HCT116 (cell line): Measurements from ENCODE around the gene NIBAN1. TPM values are rescaled to one million over a fixed set of nuclear protein-coding genes. Genes with fewer than 3 reads are reported as not detected.

Experiments used
- ATAC-seq: fragments of 200-7000 bp; cut with Tn5 transposase; 2 replicates; pipeline ENCODE4 v1.9.1; 2020; ENCODE audit warnings: mild to moderate bottlenecking, moderate library complexity
- BruUV-seq: library from RNA; stranded (reverse); fragments of 400-500 nt; replicated peaks from 2 replicates; lab custom pipeline; 2021; lab: Mats Ljungman, UMichigan
- CTCF ChIA-PET: fragments of 300-600 bp; sonication (Branson Sonifier 250); formaldehyde crosslinking; loops from one replicate; lab custom pipeline; 2021; ENCODE audit warnings: antibody characterized with exemption; lab: Charles Lee
- POLR2A ChIA-PET: fragments of 300-600, 350-600 bp; sonication (Branson Sonifier 250); formaldehyde crosslinking; loops from one replicate; lab custom pipeline; 2021; ENCODE audit warnings: antibody characterized with exemption; lab: Charles Lee
- RAD21 ChIA-PET, 2 experiments: fragments of 300-600 bp; sonication (Branson Sonifier 250); formaldehyde crosslinking; loops; one replicate each; lab custom pipeline; 2023; ENCODE audit warnings: low total read pairs in 2 of 2; ENCODE audit not compliant: uncharacterized antibody in 2 of 2, unreplicated experiment in 2 of 2, low non-redundant PET in 1 of 2; lab: Charles Lee
- DNase-seq: peaks from one replicate; pipeline ENCODE4 v3.0.0-alpha.2; 2010; ENCODE audit warnings: low read depth, low spot score
- H2AFZ ChIP-seq: fragments of 200-600 bp; shearing (Covaris generic), sonication (generic); 2 replicates; pipeline ENCODE4 v1.6.1; 2017; ENCODE audit warnings: low read depth, mixed run types, mixed read lengths, antibody characterized with exemption, low read length; ENCODE audit not compliant: poor library complexity, severe bottlenecking
- H3K27ac ChIP-seq: 2 replicates; pipeline ENCODE4 v1.5.1; 2012; ENCODE audit warnings: low read depth, low read length
- H3K27me3 ChIP-seq: fragments of 200-600 bp; sonication (generic); 2 replicates; pipeline ENCODE4 v1.6.1; 2016; ENCODE audit warnings: mixed run types, low read length, mixed read lengths; ENCODE audit not compliant: insufficient read depth
- H3K36me3 ChIP-seq, 2 experiments: fragments of 200-500 bp in 1 of 2; fragments of 200-600 bp in 1 of 2; sonication (Bioruptor generic) in 1 of 2; sonication (generic) in 1 of 2; 2 replicates each; pipeline versions ENCODE4 v1.5.1 to v1.6.1; 2014 to 2016; ENCODE audit warnings: low read length in 2 of 2, inconsistent platforms in 1 of 2, mixed read lengths in 1 of 2, mixed run types in 1 of 2; ENCODE audit not compliant: insufficient read depth in 2 of 2, control insufficient read depth in 1 of 2
- H3K4me1 ChIP-seq, 2 experiments: fragments of 200-600 bp in 1 of 2; sonication (generic) in 1 of 2; 2 replicates each; pipeline versions ENCODE4 v1.5.1 to v1.6.1; 2012 to 2017; ENCODE audit warnings: low read length in 2 of 2, inconsistent platforms in 1 of 2, mild to moderate bottlenecking in 1 of 2, mixed read lengths in 1 of 2, mixed run types in 1 of 2, moderate library complexity in 1 of 2; ENCODE audit not compliant: insufficient read depth in 2 of 2, control insufficient read depth in 1 of 2
- H3K4me2 ChIP-seq: fragments of 200-600 bp; sonication (generic); 2 replicates; pipeline ENCODE4 v1.6.1; 2017; ENCODE audit warnings: mixed run types, low read length, mixed read lengths
- H3K4me3 ChIP-seq, 2 experiments: fragments of 200-600 bp in 1 of 2; sonication (generic) in 1 of 2; replicated peaks in 1 of 2; 2 replicates each; pipeline ENCODE4 v1.5.1; 2011 to 2016; ENCODE audit warnings: low read length in 2 of 2, control low read depth in 1 of 2, low read depth in 1 of 2, mild to moderate bottlenecking in 1 of 2, mixed read lengths in 1 of 2, mixed run types in 1 of 2
- H3K79me2 ChIP-seq: fragments of 200-600 bp; sonication (generic); 2 replicates; pipeline ENCODE4 v1.6.1; 2017; ENCODE audit warnings: mild to moderate bottlenecking, mixed run types, low read length, moderate library complexity, mixed read lengths; ENCODE audit not compliant: insufficient read depth
- H3K9ac ChIP-seq: fragments of 200-600 bp; sonication (generic); 2 replicates; pipeline ENCODE4 v1.6.1; 2016; ENCODE audit warnings: low read length, mixed read lengths
- H3K9me2 ChIP-seq: fragments of 200-600 bp; sonication (generic), shearing (Covaris generic); 2 replicates; pipeline ENCODE4 v1.6.1; 2017; ENCODE audit warnings: mixed run types, mild to moderate bottlenecking, moderate library complexity; ENCODE audit not compliant: insufficient read depth
- H3K9me3 ChIP-seq, 2 experiments: fragments of 200-500 bp in 1 of 2; fragments of 200-600 bp in 1 of 2; sonication (Bioruptor generic) in 1 of 2; sonication (generic) in 1 of 2; 2 replicates each; pipeline ENCODE4 v1.6.1; 2014 to 2017; ENCODE audit warnings: low read length in 2 of 2, mixed read lengths in 2 of 2, inconsistent platforms in 1 of 2, low read depth in 1 of 2, mild to moderate bottlenecking in 1 of 2, mixed run types in 1 of 2, moderate library complexity in 1 of 2; ENCODE audit not compliant: control insufficient read depth in 1 of 2, insufficient read depth in 1 of 2
- H4K20me1 ChIP-seq: fragments of 200-600 bp; sonication (generic), shearing (Covaris generic); 2 replicates; pipeline ENCODE4 v1.6.1; 2017; ENCODE audit warnings: mixed run types, mild to moderate bottlenecking, moderate library complexity; ENCODE audit not compliant: insufficient read depth
- CBX3 ChIP-seq: IDR thresholded peaks from 2 replicates; pipeline ENCODE4 v1.6.1; 2012; ENCODE audit warnings: low read depth
- CEBPB ChIP-seq: IDR thresholded peaks from 2 replicates; pipeline ENCODE4 v1.6.1; 2012; ENCODE audit warnings: low read depth
- EGR1 ChIP-seq: IDR thresholded peaks from 2 replicates; pipeline ENCODE4 v1.6.1; 2012; ENCODE audit warnings: low read depth
- ELF1 ChIP-seq: IDR thresholded peaks from 2 replicates; pipeline ENCODE4 v1.6.1; 2012; ENCODE audit warnings: low read depth, borderline replicate concordance
- EZH2 ChIP-seq: fragments of 200-600 bp; sonication (generic); IDR thresholded peaks from 2 replicates; pipeline ENCODE4 v1.6.1; 2017; ENCODE audit warnings: antibody characterized with exemption, mixed run types
- FOSL1 ChIP-seq: IDR thresholded peaks from 2 replicates; pipeline ENCODE4 v1.6.1; 2012; ENCODE audit warnings: low read depth
- JUND ChIP-seq: IDR thresholded peaks from 2 replicates; pipeline ENCODE4 v1.6.1; 2012
- POLR2A ChIP-seq: IDR thresholded peaks from 2 replicates; pipeline ENCODE4 v1.7.0; 2011; ENCODE audit warnings: borderline replicate concordance; ENCODE audit not compliant: insufficient read depth, insufficient read length; ENCODE audit errors: extremely low read depth
- POLR2AphosphoS5 ChIP-seq: IDR thresholded peaks from 2 replicates; pipeline ENCODE4 v1.6.1; 2011; ENCODE audit warnings: mild to moderate bottlenecking, low read depth, low read length, moderate library complexity
- RAD21 ChIP-seq: IDR thresholded peaks from 2 replicates; pipeline ENCODE4 v1.6.1; 2012; ENCODE audit warnings: low read depth, mild to moderate bottlenecking
- SIN3A ChIP-seq: IDR thresholded peaks from 2 replicates; pipeline ENCODE4 v1.6.1; 2012; ENCODE audit warnings: low read depth
- SP1 ChIP-seq: IDR thresholded peaks from 2 replicates; pipeline ENCODE4 v1.6.1; 2012; ENCODE audit warnings: low read depth
- SRF ChIP-seq: IDR thresholded peaks from 2 replicates; pipeline ENCODE4 v1.6.1; 2012; ENCODE audit warnings: low read depth
- TCF7L2 ChIP-seq: IDR thresholded peaks from 2 replicates; pipeline ENCODE4 v1.7.0; 2011; ENCODE audit warnings: borderline replicate concordance, inconsistent platforms; ENCODE audit not compliant: insufficient read depth, insufficient read length; ENCODE audit errors: extremely low read depth
- YY1 ChIP-seq: IDR thresholded peaks from 2 replicates; pipeline ENCODE4 v1.6.1; 2011; ENCODE audit warnings: low read length, low read depth, moderate library complexity, mild to moderate bottlenecking; ENCODE audit not compliant: insufficient replicate concordance; ENCODE audit errors: extremely low read depth
- ZFX ChIP-seq: fragments of 450-650 bp; IDR thresholded peaks from 2 replicates; pipeline ENCODE4 v1.6.1; 2017
- ZNF274 ChIP-seq: fragments of 200-500 bp; sonication (Bioruptor generic); IDR thresholded peaks from 2 replicates; pipeline ENCODE4 v1.6.1; 2014; ENCODE audit warnings: mild to moderate bottlenecking, low read depth, low read length, inconsistent platforms
- intact Hi-C: fragments of 100-400 bp; cut with micrococcal nuclease; formaldehyde crosslinking; loops from 2 replicates; pipeline ENCODE4 v1.10.0; 2022
- total RNA-seq: library from RNA; stranded (reverse); gene quantifications from one replicate; pipeline ENCODE4 v1.2.1, GENCODE V29; 2021; ENCODE audit not compliant: unreplicated experiment
- TF ChIP-seq, protein P1 (sequence below): IDR thresholded peaks from 2 replicates; pipeline ENCODE4 v1.6.1; 2012; ENCODE audit warnings: low read depth
- TF ChIP-seq, protein P2 (sequence below): IDR thresholded peaks from 2 replicates; pipeline ENCODE4 v1.6.1; 2011; ENCODE audit warnings: mild to moderate bottlenecking, low read length, moderate library complexity; ENCODE audit not compliant: insufficient replicate concordance; ENCODE audit errors: extremely low read depth
- TF ChIP-seq, protein P3 (sequence below): IDR thresholded peaks from 2 replicates; pipeline ENCODE4 v1.6.1; 2012

The NIBAN1 gene
- total RNA-seq, 1 experiment from 2014 or later: 10.3 TPM

DNA sequence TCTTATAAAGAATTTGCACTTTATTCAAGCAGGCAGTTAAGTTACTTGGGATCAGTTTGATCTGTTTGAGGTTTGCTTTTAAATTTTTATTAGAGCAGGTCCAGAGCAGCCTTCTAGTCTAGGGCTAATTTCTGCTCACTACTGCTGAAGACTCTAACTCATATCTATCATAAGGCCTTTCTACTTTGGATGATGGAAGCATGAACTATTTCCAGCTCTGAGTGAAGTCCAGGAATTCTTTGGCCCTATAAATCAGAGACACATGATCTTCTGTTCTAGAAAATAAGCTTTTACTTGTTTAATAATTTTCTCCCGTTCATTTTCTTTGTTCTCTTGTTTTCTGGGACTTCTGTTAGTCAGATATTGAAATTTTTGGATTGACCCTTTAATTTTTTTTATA is 14.7 kb downstream of the NIBAN1 start (continued):
- TF ChIP-seq SP1 (no peak), FOSL1 (no peak), RAD21 (no peak), SRF (no peak), CEBPB (no peak), TCF7L2 (no peak)

DNA sequence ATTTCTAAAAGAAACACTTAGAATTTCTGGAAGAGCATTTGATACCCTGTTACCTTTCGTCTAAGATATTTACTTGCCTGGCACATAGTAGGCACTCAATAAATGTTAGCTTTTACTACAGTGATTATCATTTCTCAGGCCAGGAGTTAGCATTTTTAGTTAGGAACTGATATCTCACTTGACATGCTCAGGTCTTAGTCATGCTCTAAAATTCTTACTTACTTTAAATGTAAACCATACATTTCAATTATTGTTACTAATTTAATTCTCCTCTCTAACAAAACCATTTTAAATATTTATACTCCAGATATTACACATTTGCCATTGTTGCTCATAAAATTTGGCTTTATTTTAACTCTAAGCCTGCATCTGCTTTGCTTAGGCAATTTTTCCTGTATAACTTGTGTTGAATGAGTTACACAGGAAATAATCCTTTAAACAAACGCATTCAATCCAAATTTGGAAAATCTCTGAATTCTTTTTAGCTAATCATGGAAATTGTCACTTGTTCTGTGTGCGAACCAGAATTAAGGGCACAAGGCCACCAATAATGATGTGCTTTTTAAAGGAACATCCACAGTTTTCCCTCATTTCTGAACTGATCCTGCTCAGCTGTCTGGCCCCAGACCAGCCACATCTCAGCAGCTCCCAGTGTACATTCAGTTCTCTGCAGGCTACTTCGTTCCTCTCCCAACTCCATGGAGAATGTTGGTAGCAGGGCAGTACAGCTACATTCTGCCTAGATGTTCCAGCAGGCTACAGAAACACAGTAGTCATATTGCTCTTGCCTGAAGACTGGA is 15.6 kb downstream of the NIBAN1 start:
- H3K9me3 ChIP-seq: no peaks in the 10 kb centered on the region
- H3K27ac ChIP-seq: no peak overlapping the region
- H3K79me2 ChIP-seq: no peaks in the 10 kb centered on the region
- H3K4me1 ChIP-seq: no peaks in the 10 kb centered on the region
- intact Hi-C loops: no loop called here
- no peak overlapping the region for H3K4me2 ChIP-seq
- ChIA-PET POLR2A (interaction anchor here (0.7 to 0.8 kb wide), 2 partner anchors 16 to 20 kb away, joined by 3 to 4 read pairs; partner anchors contain the start of gene NIBAN1), CTCF (no interaction called here), RAD21 (interaction anchor here in 1 of 2 experiments (0.6 kb wide), 1 partner anchor 605 kb away, joined by 3 read pairs; no protein-coding TSS in a partner anchor)
- no peak overlapping the region for H3K9ac ChIP-seq
- no TSS peak for BruUV-seq
- no peak overlapping the region for H2AFZ ChIP-seq
- H3K9me2 ChIP-seq: no peaks in the 10 kb centered on the region
- no peaks in the 10 kb centered on the region for H3K27me3 ChIP-seq
- no peak overlapping the region for H3K4me3 ChIP-seq
- no peaks in the 10 kb centered on the region for H3K36me3 ChIP-seq
- TF ChIP-seq POLR2A (no peak), TCF7L2 (no peak), SRF (no peak), EGR1 (no peak), ELF1 (no peak), ZNF274 (no peak), SIN3A (no peak), EZH2 (no peak), POLR2AphosphoS5 (no peak), ZFX (no peak), CBX3 (no peak), FOSL1 (no peak), JUND (no peak), RAD21 (no peak), YY1 (no peak), SP1 (no peak)
- TF ChIP-seq, protein P1, sequence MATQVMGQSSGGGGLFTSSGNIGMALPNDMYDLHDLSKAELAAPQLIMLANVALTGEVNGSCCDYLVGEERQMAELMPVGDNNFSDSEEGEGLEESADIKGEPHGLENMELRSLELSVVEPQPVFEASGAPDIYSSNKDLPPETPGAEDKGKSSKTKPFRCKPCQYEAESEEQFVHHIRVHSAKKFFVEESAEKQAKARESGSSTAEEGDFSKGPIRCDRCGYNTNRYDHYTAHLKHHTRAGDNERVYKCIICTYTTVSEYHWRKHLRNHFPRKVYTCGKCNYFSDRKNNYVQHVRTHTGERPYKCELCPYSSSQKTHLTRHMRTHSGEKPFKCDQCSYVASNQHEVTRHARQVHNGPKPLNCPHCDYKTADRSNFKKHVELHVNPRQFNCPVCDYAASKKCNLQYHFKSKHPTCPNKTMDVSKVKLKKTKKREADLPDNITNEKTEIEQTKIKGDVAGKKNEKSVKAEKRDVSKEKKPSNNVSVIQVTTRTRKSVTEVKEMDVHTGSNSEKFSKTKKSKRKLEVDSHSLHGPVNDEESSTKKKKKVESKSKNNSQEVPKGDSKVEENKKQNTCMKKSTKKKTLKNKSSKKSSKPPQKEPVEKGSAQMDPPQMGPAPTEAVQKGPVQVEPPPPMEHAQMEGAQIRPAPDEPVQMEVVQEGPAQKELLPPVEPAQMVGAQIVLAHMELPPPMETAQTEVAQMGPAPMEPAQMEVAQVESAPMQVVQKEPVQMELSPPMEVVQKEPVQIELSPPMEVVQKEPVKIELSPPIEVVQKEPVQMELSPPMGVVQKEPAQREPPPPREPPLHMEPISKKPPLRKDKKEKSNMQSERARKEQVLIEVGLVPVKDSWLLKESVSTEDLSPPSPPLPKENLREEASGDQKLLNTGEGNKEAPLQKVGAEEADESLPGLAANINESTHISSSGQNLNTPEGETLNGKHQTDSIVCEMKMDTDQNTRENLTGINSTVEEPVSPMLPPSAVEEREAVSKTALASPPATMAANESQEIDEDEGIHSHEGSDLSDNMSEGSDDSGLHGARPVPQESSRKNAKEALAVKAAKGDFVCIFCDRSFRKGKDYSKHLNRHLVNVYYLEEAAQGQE: no peak
- TF ChIP-seq, protein P2, sequence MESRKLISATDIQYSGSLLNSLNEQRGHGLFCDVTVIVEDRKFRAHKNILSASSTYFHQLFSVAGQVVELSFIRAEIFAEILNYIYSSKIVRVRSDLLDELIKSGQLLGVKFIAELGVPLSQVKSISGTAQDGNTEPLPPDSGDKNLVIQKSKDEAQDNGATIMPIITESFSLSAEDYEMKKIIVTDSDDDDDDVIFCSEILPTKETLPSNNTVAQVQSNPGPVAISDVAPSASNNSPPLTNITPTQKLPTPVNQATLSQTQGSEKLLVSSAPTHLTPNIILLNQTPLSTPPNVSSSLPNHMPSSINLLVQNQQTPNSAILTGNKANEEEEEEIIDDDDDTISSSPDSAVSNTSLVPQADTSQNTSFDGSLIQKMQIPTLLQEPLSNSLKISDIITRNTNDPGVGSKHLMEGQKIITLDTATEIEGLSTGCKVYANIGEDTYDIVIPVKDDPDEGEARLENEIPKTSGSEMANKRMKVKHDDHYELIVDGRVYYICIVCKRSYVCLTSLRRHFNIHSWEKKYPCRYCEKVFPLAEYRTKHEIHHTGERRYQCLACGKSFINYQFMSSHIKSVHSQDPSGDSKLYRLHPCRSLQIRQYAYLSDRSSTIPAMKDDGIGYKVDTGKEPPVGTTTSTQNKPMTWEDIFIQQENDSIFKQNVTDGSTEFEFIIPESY: no peak
- TF ChIP-seq, protein P3, sequence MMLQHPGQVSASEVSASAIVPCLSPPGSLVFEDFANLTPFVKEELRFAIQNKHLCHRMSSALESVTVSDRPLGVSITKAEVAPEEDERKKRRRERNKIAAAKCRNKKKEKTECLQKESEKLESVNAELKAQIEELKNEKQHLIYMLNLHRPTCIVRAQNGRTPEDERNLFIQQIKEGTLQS: no peak
- no peak for DNase-seq
- ATAC-seq: no peak
- no peaks in the 10 kb centered on the region for H4K20me1 ChIP-seq
